Naive thymus-derived CD4-positive, alpha-beta T cell (primary cell): ENCODE results near the gene BANF2. TPM values are rescaled to one million over a fixed set of nuclear protein-coding genes. Genes with fewer than 3 reads are reported as not detected.

ENCODE experiments used
- ATAC-seq: fragments of 150-1000 bp; cut with Tn5 transposase; 2 replicates; pipeline ENCODE4 v1.10.0; 2021; ENCODE audit warnings: mild to moderate bottlenecking, moderate library complexity
- CTCF ChIA-PET: fragments of 350-600 bp; sonication (Branson Sonifier 250); formaldehyde crosslinking; loops from one replicate; lab custom pipeline; 2021; ENCODE audit warnings: antibody characterized with exemption; lab: Charles Lee
- POLR2A ChIA-PET: fragments of 350-600 bp; sonication (Branson Sonifier 250); formaldehyde crosslinking; loops from one replicate; lab custom pipeline; 2021; ENCODE audit warnings: antibody characterized with exemption, inconsistent platforms; lab: Charles Lee
- DNase-seq, 9 donors: peaks; one replicate each; pipeline versions ENCODE4 v3.0.0 to v3.0.0-alpha.2; 2020 to 2022; ENCODE audit warnings: mixed read lengths in 1 of 9
- H3K27ac ChIP-seq: one replicate; pipeline ENCODE4 v1.7.0; 2013; ENCODE audit warnings: mild to moderate bottlenecking, low read depth, low read length, moderate library complexity
- H3K27me3 ChIP-seq, 2 donors: one replicate each; pipeline ENCODE4 v1.7.0; 2013; ENCODE audit warnings: low read length in 2 of 2, mild to moderate bottlenecking in 2 of 2, moderate library complexity in 2 of 2; ENCODE audit not compliant: control insufficient read depth in 2 of 2, insufficient read depth in 2 of 2
- H3K36me3 ChIP-seq, 3 experiments: 1 replicate in 2 of 3; 2 replicates in 1 of 3; pipeline ENCODE4 v1.7.0; 2013; ENCODE audit warnings: low read length in 3 of 3, mild to moderate bottlenecking in 3 of 3, moderate library complexity in 1 of 3; ENCODE audit not compliant: insufficient read depth in 3 of 3, control insufficient read depth in 2 of 3
- H3K4me1 ChIP-seq, 2 donors: one replicate each; pipeline ENCODE4 v1.7.0; 2013; ENCODE audit warnings: low read length in 2 of 2, mild to moderate bottlenecking in 2 of 2, moderate library complexity in 1 of 2; ENCODE audit not compliant: control insufficient read depth in 2 of 2, insufficient read depth in 2 of 2
- H3K4me3 ChIP-seq: 2 replicates; pipeline ENCODE4 v1.7.0; 2013; ENCODE audit warnings: mild to moderate bottlenecking, low read length
- H3K9me3 ChIP-seq, 3 experiments: 1 replicate in 2 of 3; 2 replicates in 1 of 3; pipeline ENCODE4 v1.7.0; 2013; ENCODE audit warnings: low read length in 3 of 3; ENCODE audit not compliant: control insufficient read depth in 2 of 3
- H3K27ac Mint-ChIP-seq, 9 donors: one replicate each; pipeline ENCODE4 v1.8.0; 2020 to 2022; ENCODE audit warnings: mixed read lengths in 9 of 9, mild to moderate bottlenecking in 8 of 9, moderate library complexity in 5 of 9, inconsistent platforms in 2 of 9
- H3K27me3 Mint-ChIP-seq, 5 donors: one replicate each; pipeline ENCODE4 v1.8.0; 2021 to 2022; ENCODE audit warnings: mixed read lengths in 5 of 5, mild to moderate bottlenecking in 1 of 5
- H3K36me3 Mint-ChIP-seq, 5 donors: one replicate each; pipeline ENCODE4 v1.8.0; 2020 to 2022; ENCODE audit warnings: mixed read lengths in 5 of 5, mild to moderate bottlenecking in 3 of 5, inconsistent platforms in 1 of 5
- H3K4me1 Mint-ChIP-seq, 7 donors: one replicate each; pipeline ENCODE4 v1.8.0; 2020 to 2022; ENCODE audit warnings: mixed read lengths in 7 of 7, mild to moderate bottlenecking in 3 of 7, inconsistent platforms in 1 of 7
- H3K4me3 Mint-ChIP-seq, 10 donors: one replicate each; pipeline ENCODE4 v1.8.0; 2020 to 2022; ENCODE audit warnings: mild to moderate bottlenecking in 10 of 10, mixed read lengths in 10 of 10, moderate library complexity in 6 of 10, inconsistent platforms in 2 of 10
- H3K9me3 Mint-ChIP-seq, 11 donors: one replicate each; pipeline ENCODE4 v1.8.0; 2020 to 2022; ENCODE audit warnings: mixed read lengths in 11 of 11, mild to moderate bottlenecking in 4 of 11, inconsistent platforms in 1 of 11, moderate library complexity in 1 of 11
- intact Hi-C, 2 donors: fragments of 100-400 bp; cut with micrococcal nuclease; formaldehyde crosslinking; loops; one replicate each; pipeline ENCODE4 v1.15.1; 2023
- polyA plus RNA-seq, 2 donors: library from polyadenylated mRNA; unstranded; fragments of 300-500 nt; fragmentation: Illumina TruSeq; gene quantifications; one replicate each; pipeline ENCODE4 v1.2.3, GENCODE V29; 2021
- total RNA-seq, 6 experiments: library from RNA in 5 of 6; stranded (reverse) in 5 of 6; gene quantifications; 1 replicate in 5 of 6; 2 replicates in 1 of 6; pipeline ENCODE4 v1.2.3 and lab custom pipeline; 2021 to 2026

Gene BANF2
- total and polyA plus RNA-seq, 7 experiments from 2014 or later = not detected

- Histone ChIP-seq H3K27ac (no peak overlapping the region), H3K9me3 (peaks cover 0 to 5% (median 0%) of the 10 kb centered on the region in 3 experiments), H3K27me3 (no peaks in the 10 kb centered on the region), H3K4me1 (no peaks in the 10 kb centered on the region), H3K36me3 (no peaks in the 10 kb centered on the region), H3K4me3 (no peak overlapping the region)
- DNase-seq (no peak), ATAC-seq (no peak)
- intact Hi-C loops = no loop called here
- ChIA-PET POLR2A (no interaction called here), CTCF (no interaction called here)
- Mint-ChIP-seq H3K4me3 (no peak overlapping the region), H3K36me3 (peaks cover 0 to 6% (median 0%) of the 10 kb centered on the region in 5 donors), H3K9me3 (peaks cover 0 to 23% (median 8%) of the 10 kb centered on the region in 11 donors), H3K27ac (no peak overlapping the region), H3K4me1 (peaks cover 0 to 1% (median 0%) of the 10 kb centered on the region in 7 donors), H3K27me3 (peaks cover 0 to 30% (median 13%) of the 10 kb centered on the region in 5 donors)
Measured at GRCh38 chr20:17758512-17758911, 58.7 kb downstream of the BANF2 start.

GRCh38 chr20:17759449-17759848, 59.7 kb downstream of the BANF2 start:
- Mint-ChIP-seq H3K4me3 (no peak overlapping the region), H3K27ac (no peak overlapping the region), H3K9me3 (peaks cover 0 to 23% (median 8%) of the 10 kb centered on the region in 11 donors), H3K36me3 (peaks cover 0 to 6% (median 0%) of the 10 kb centered on the region in 5 donors), H3K27me3 (peaks cover 0 to 23% (median 13%) of the 10 kb centered on the region in 5 donors), H3K4me1 (peaks cover 0 to 1% (median 0%) of the 10 kb centered on the region in 7 donors)
- Histone ChIP-seq H3K27me3 (no peaks in the 10 kb centered on the region), H3K9me3 (peaks cover 0 to 5% (median 0%) of the 10 kb centered on the region in 3 experiments), H3K4me1 (no peaks in the 10 kb centered on the region), H3K36me3 (no peaks in the 10 kb centered on the region), H3K27ac (no peak overlapping the region), H3K4me3 (no peak overlapping the region)
- DNase-seq = no peak
- intact Hi-C loops = no loop called here
- no peak for ATAC-seq
- ChIA-PET CTCF (no interaction called here), POLR2A (no interaction called here)

GRCh38 chr20:17761604-17762003, 61.8 kb downstream of the BANF2 start:
- CTCF ChIA-PET = no interaction called here
- no peak overlapping the region for H3K27ac Mint-ChIP-seq
- Histone ChIP-seq H3K4me1 (no peaks in the 10 kb centered on the region), H3K9me3 (peaks cover 0 to 5% (median 0%) of the 10 kb centered on the region in 3 experiments), H3K4me3 (no peak overlapping the region), H3K36me3 (no peaks in the 10 kb centered on the region), H3K27ac (no peak overlapping the region), H3K27me3 (no peaks in the 10 kb centered on the region)
- peaks cover 0 to 23% (median 8%) of the 10 kb centered on the region in 11 donors for H3K9me3 Mint-ChIP-seq
- H3K4me3 Mint-ChIP-seq = no peak overlapping the region
- intact Hi-C loops = no loop called here
- H3K36me3 Mint-ChIP-seq = peaks cover 0 to 6% (median 0%) of the 10 kb centered on the region in 5 donors
- DNase-seq (no peak), ATAC-seq (no peak)
- H3K4me1 Mint-ChIP-seq = peaks cover 0 to 3% (median 0%) of the 10 kb centered on the region in 7 donors
- POLR2A ChIA-PET = no interaction called here
- H3K27me3 Mint-ChIP-seq = peaks cover 0 to 14% (median 9%) of the 10 kb centered on the region in 5 donors

- DNase-seq = no peak
- H3K27ac ChIP-seq = no peak overlapping the region
- H3K36me3 ChIP-seq = no peaks in the 10 kb centered on the region
- no peaks in the 10 kb centered on the region for H3K4me1 ChIP-seq
- Mint-ChIP-seq H3K4me3 (no peak overlapping the region), H3K4me1 (peaks cover 0 to 3% (median 0%) of the 10 kb centered on the region in 7 donors), H3K9me3 (peaks cover 0 to 23% (median 8%) of the 10 kb centered on the region in 11 donors), H3K36me3 (peaks cover 0 to 6% (median 0%) of the 10 kb centered on the region in 5 donors), H3K27me3 (peaks cover 2 to 16% (median 12%) of the 10 kb centered on the region in 5 donors), H3K27ac (no peak overlapping the region)
- no peaks in the 10 kb centered on the region for H3K27me3 ChIP-seq
- POLR2A ChIA-PET = no interaction called here
- H3K4me3 ChIP-seq = no peak overlapping the region
- H3K9me3 ChIP-seq = peaks cover 0 to 5% (median 0%) of the 10 kb centered on the region in 3 experiments
- intact Hi-C loops = no loop called here
- CTCF ChIA-PET = no interaction called here
- ATAC-seq = no peak
Measured at GRCh38 chr20:17762243-17762872, 62.6 kb downstream of the BANF2 start.

- Histone ChIP-seq H3K27me3 (no peaks in the 10 kb centered on the region), H3K9me3 (peaks cover 0 to 4% (median 0%) of the 10 kb centered on the region in 3 experiments), H3K27ac (no peak overlapping the region), H3K4me1 (no peaks in the 10 kb centered on the region), H3K36me3 (no peaks in the 10 kb centered on the region), H3K4me3 (no peak overlapping the region)
- peaks cover 0 to 3% (median 0%) of the 10 kb centered on the region in 7 donors for H3K4me1 Mint-ChIP-seq
- H3K27me3 Mint-ChIP-seq = peaks cover 2 to 15% (median 12%) of the 10 kb centered on the region in 5 donors
- intact Hi-C loops = no loop called here
- H3K9me3 Mint-ChIP-seq = peaks cover 0 to 20% (median 6%) of the 10 kb centered on the region in 11 donors
- ATAC-seq (no peak), DNase-seq (no peak)
- ChIA-PET POLR2A (no interaction called here), CTCF (no interaction called here)
- H3K36me3 Mint-ChIP-seq = peaks cover 0 to 4% (median 0%) of the 10 kb centered on the region in 5 donors
- no peak overlapping the region for H3K4me3 Mint-ChIP-seq
- no peak overlapping the region for H3K27ac Mint-ChIP-seq
Measured at GRCh38 chr20:17762873-17763557, 63.2 kb downstream of the BANF2 start.

GRCh38 chr20:17765017-17765416, 65.3 kb downstream of the BANF2 start:
- ChIA-PET CTCF (no interaction called here), POLR2A (no interaction called here)
- no peaks in the 10 kb centered on the region for H3K36me3 ChIP-seq
- H3K4me3 ChIP-seq = no peak overlapping the region
- no peak overlapping the region for H3K27ac ChIP-seq
- intact Hi-C loops = no loop called here
- H3K4me1 Mint-ChIP-seq = peaks cover 0 to 3% (median 0%) of the 10 kb centered on the region in 7 donors
- H3K4me3 Mint-ChIP-seq = no peak overlapping the region
- H3K36me3 Mint-ChIP-seq = no peaks in the 10 kb centered on the region
- no peak for ATAC-seq
- no peaks in the 10 kb centered on the region for H3K4me1 ChIP-seq
- H3K9me3 ChIP-seq = no peaks in the 10 kb centered on the region
- DNase-seq = no peak
- no peak overlapping the region for H3K27ac Mint-ChIP-seq
- H3K9me3 Mint-ChIP-seq = peaks cover 0 to 4% (median 0%) of the 10 kb centered on the region in 11 donors
- peaks cover 2 to 14% (median 12%) of the 10 kb centered on the region in 5 donors for H3K27me3 Mint-ChIP-seq
- no peaks in the 10 kb centered on the region for H3K27me3 ChIP-seq
